K562 (cell line): ENCODE results near the gene PCAT6. TPM values are rescaled to one million over a fixed set of nuclear protein-coding genes. Genes with fewer than 3 reads are reported as not detected.

Experiments used
- ATAC-seq: fragments of 200-7000 bp; cut with Tn5 transposase; 3 replicates; pipeline ENCODE4 v1.9.1; 2020; ENCODE audit warnings: moderate library complexity
- Bru-seq: library from RNA; stranded (reverse); fragments of 400-500 nt; gene quantifications from one replicate; lab custom pipeline; 2021; lab: Mats Ljungman, UMichigan
- BruChase-seq, 2 experiments: library from RNA; stranded (reverse); fragments of 400-500 nt; gene quantifications; one replicate each; lab custom pipeline; 2021; lab: Mats Ljungman, UMichigan
- BruUV-seq: library from RNA; stranded (reverse); fragments of 400-500 nt; replicated peaks from 2 replicates; lab custom pipeline; 2021; lab: Mats Ljungman, UMichigan
- CTCF ChIA-PET: fragments of 300-600 bp; formaldehyde crosslinking; extraction: SDS; loops from one replicate; lab custom pipeline; 2021; ENCODE audit warnings: low intra/inter-chr PET ratio; lab: Yijun Ruan, JAX
- POLR2A ChIA-PET: fragments of 300-600, 350-650 bp; sonication (Branson Sonifier 250); formaldehyde crosslinking; extraction: SDS; loops from one replicate; lab custom pipeline; 2021; ENCODE audit warnings: antibody characterized with exemption, inconsistent platforms; lab: Yijun Ruan, JAX
- DNase-seq, 4 experiments: peaks; one replicate each; pipeline versions ENCODE4 v3.0.0 to v3.0.0-alpha.2; 2011 to 2018; ENCODE audit warnings: low spot score in 3 of 4, mixed read lengths in 3 of 4; ENCODE audit errors: extremely low read depth in 1 of 4
- FAIRE-seq: peaks from 2 replicates; lab custom pipeline; 2011; peaks lifted over from hg19 to GRCh38; lab: Jason Lieb, UNC
- H2AFZ ChIP-seq: 2 replicates; pipeline ENCODE4 v1.6.0; 2011; ENCODE audit warnings: low read depth, low read length, control low read depth, inconsistent platforms
- H3K27ac ChIP-seq: fragments of 200-600 bp; 3 replicates; pipeline ENCODE4 v1.8.0; 2011; ENCODE audit warnings: low read depth, mild to moderate bottlenecking, control low read depth, inconsistent platforms, low read length, moderate library complexity, mixed read lengths; ENCODE audit errors: extremely low read depth
- H3K27me3 ChIP-seq, 2 experiments: fragments of 300-600 bp in 1 of 2; 2 replicates in 1 of 2; 3 replicates in 1 of 2; pipeline versions ENCODE4 v1.6.0 to v1.8.0; 2011; ENCODE audit warnings: inconsistent platforms in 2 of 2, low read length in 2 of 2, mild to moderate bottlenecking in 1 of 2, mixed read lengths in 1 of 2, moderate library complexity in 1 of 2; ENCODE audit not compliant: control insufficient read depth in 2 of 2, insufficient read depth in 2 of 2
- H3K36me3 ChIP-seq: fragments of 300-600 bp; 3 replicates; pipeline ENCODE4 v1.8.0; 2011; ENCODE audit warnings: mild to moderate bottlenecking, low read length, inconsistent platforms; ENCODE audit not compliant: control insufficient read depth, insufficient read depth
- H3K4me1 ChIP-seq, 2 experiments: fragments of 200-600 bp in 1 of 2; replicated peaks in 1 of 2; 2 replicates in 1 of 2; 3 replicates in 1 of 2; pipeline versions ENCODE4 v1.5.1 to v1.8.0; 2011; ENCODE audit warnings: inconsistent platforms in 2 of 2, low read length in 2 of 2, mild to moderate bottlenecking in 1 of 2, mixed read lengths in 1 of 2, moderate library complexity in 1 of 2; ENCODE audit not compliant: control insufficient read depth in 2 of 2, insufficient read depth in 2 of 2
- H3K4me2 ChIP-seq: 2 replicates; pipeline ENCODE4 v1.6.1; 2011; ENCODE audit warnings: low read length, control low read depth, inconsistent platforms, mixed read lengths; ENCODE audit not compliant: insufficient read depth
- H3K4me3 ChIP-seq: fragments of 200-600 bp; sonication (generic), shearing (Covaris generic); 2 replicates; pipeline ENCODE4 v1.5.1; 2016; ENCODE audit warnings: control low read depth, inconsistent platforms
- H3K79me2 ChIP-seq: fragments of 200-600 bp; 3 replicates; pipeline ENCODE4 v1.8.0; 2011; ENCODE audit warnings: low read length, inconsistent platforms; ENCODE audit not compliant: control insufficient read depth, insufficient read depth
- H3K9ac ChIP-seq, 2 experiments: 2 replicates each; pipeline versions ENCODE4 v1.6.0 to v1.6.1; 2011; ENCODE audit warnings: low read depth in 2 of 2, low read length in 2 of 2, control low read depth in 1 of 2, inconsistent platforms in 1 of 2, mild to moderate bottlenecking in 1 of 2, mixed read lengths in 1 of 2; ENCODE audit not compliant: insufficient read depth in 1 of 2
- H3K9me1 ChIP-seq: one replicate; pipeline ENCODE4 v1.6.0; 2011; ENCODE audit warnings: inconsistent platforms, mild to moderate bottlenecking, low read length, moderate library complexity; ENCODE audit not compliant: control insufficient read depth, insufficient read depth
- H3K9me3 ChIP-seq: replicated peaks from 2 replicates; pipeline ENCODE4 v1.5.1; 2011; ENCODE audit warnings: low read depth, low read length, inconsistent platforms; ENCODE audit not compliant: control insufficient read depth, insufficient read depth
- H4K20me1 ChIP-seq: replicated peaks from 2 replicates; pipeline ENCODE4 v1.6.1; 2011; ENCODE audit warnings: low read length, inconsistent platforms, mixed read lengths; ENCODE audit not compliant: control insufficient read depth, insufficient read depth
- ATF3 ChIP-seq, 2 experiments: fragments of 450-650 bp in 1 of 2; sonication (generic) in 1 of 2; formaldehyde crosslinking in 1 of 2; IDR thresholded peaks in 1 of 2; conservative IDR thresholded peaks in 1 of 2; 2 replicates each; pipeline versions ENCODE4 v1.6.1 to v1.8.1; 2016 to 2023; ENCODE audit warnings: mild to moderate bottlenecking in 2 of 2, moderate library complexity in 2 of 2, inconsistent platforms in 1 of 2, missing genetic modification reagents in 1 of 2
- ESRRA ChIP-seq: fragments of 450-650 bp; IDR thresholded peaks from 2 replicates; pipeline ENCODE4 v1.6.1; 2014; ENCODE audit warnings: low read depth, mild to moderate bottlenecking, moderate library complexity, borderline replicate concordance
- EZH2 ChIP-seq: IDR thresholded peaks from 2 replicates; pipeline ENCODE4 v1.6.1; 2012; ENCODE audit warnings: low read depth, mild to moderate bottlenecking, inconsistent platforms, low read length, borderline replicate concordance
- HNRNPL ChIP-seq: fragments of 200-400 bp; formaldehyde crosslinking; IDR thresholded peaks from 2 replicates; pipeline ENCODE4 v1.6.1; 2017; ENCODE audit warnings: low read depth, mild to moderate bottlenecking, low read length
- HNRNPUL1 ChIP-seq: fragments of 200-400 bp; formaldehyde crosslinking; IDR thresholded peaks from 2 replicates; pipeline ENCODE4 v1.6.1; 2017; ENCODE audit warnings: low read length
- HOXB6 ChIP-seq: fragments of 250-450 bp; sonication (Bioruptor Pico); IDR thresholded peaks from 2 replicates; pipeline ENCODE4 v1.5.1; 2022; ENCODE audit warnings: mild to moderate bottlenecking, borderline replicate concordance
- SMARCE1 ChIP-seq: fragments of 450-650 bp; IDR thresholded peaks from 2 replicates; pipeline ENCODE4 v1.7.1; 2016; ENCODE audit warnings: mild to moderate bottlenecking
- SRSF9 ChIP-seq: fragments of 200-400 bp; formaldehyde crosslinking; IDR thresholded peaks from 2 replicates; pipeline ENCODE4 v1.6.1; 2017; ENCODE audit warnings: low read depth, low read length, borderline replicate concordance
- TEAD4 ChIP-seq, 2 experiments: sonication (generic) in 1 of 2; formaldehyde crosslinking in 1 of 2; IDR thresholded peaks; 2 replicates each; pipeline versions ENCODE4 v1.6.1 to v1.8.0; 2012 to 2022; ENCODE audit warnings: borderline replicate concordance in 1 of 2, inconsistent platforms in 1 of 2, low read length in 1 of 2, mild to moderate bottlenecking in 1 of 2, missing genetic modification reagents in 1 of 2
- TOE1 ChIP-seq, 2 experiments: fragments of 450-650 bp in 1 of 2; sonication (generic) in 1 of 2; formaldehyde crosslinking in 1 of 2; IDR thresholded peaks; 2 replicates each; pipeline versions ENCODE4 v1.7.1 to v1.8.0; 2016 to 2022; ENCODE audit warnings: borderline replicate concordance in 2 of 2, mild to moderate bottlenecking in 2 of 2, antibody characterized with exemption in 1 of 2, inconsistent platforms in 1 of 2, low read depth in 1 of 2, missing genetic modification reagents in 1 of 2, moderate library complexity in 1 of 2
- ZNF263 ChIP-seq: sonication (generic); formaldehyde crosslinking; IDR thresholded peaks from 2 replicates; pipeline ENCODE4 v1.8.0; 2022; ENCODE audit warnings: mild to moderate bottlenecking, missing genetic modification reagents, borderline replicate concordance
- ZNF511 ChIP-seq: sonication (generic); formaldehyde crosslinking; IDR thresholded peaks from 2 replicates; pipeline ENCODE4 v1.8.0; 2022; ENCODE audit warnings: mild to moderate bottlenecking, missing genetic modification reagents
- WGBS: fragments of 100-300 bp; shearing (Covaris generic); methylation state at CpG from one replicate; pipeline ENCODE4 v1.1.6; 2016; ENCODE audit warnings: low coverage, mixed read lengths; ENCODE audit not compliant: insufficient coverage; ENCODE audit errors: missing lambda C conversion rate; 5-methylcytosine and 5-hydroxymethylcytosine counted together
- in situ Hi-C: fragments of 300-500 bp; cut with MboI; formaldehyde crosslinking; loops from 4 replicates; pipeline ENCODE4 v1.15.0; 2018; ENCODE audit warnings: inconsistent platforms, mixed read lengths
- intact Hi-C: fragments of 100-400 bp; cut with micrococcal nuclease; formaldehyde crosslinking; loops from 2 replicates; pipeline ENCODE4 v1.14.2; 2022
- long read RNA-seq, 3 experiments: library from polyadenylated mRNA in 2 of 3; library from RNA in 1 of 3; unstranded in 2 of 3; stranded (forward) in 1 of 3; transcript quantifications; one replicate each; pipeline ENCODE4 v2.0.0, GENCODE V29; 2019 to 2022
- polyA minus RNA-seq, 3 experiments: library from RNA; depleted of rRNA, polyadenylated mRNA; stranded (reverse); fragments of >200 nt; gene quantifications; 2 replicates each; pipeline ENCODE4 v1.2.3, GENCODE V29; 2011
- polyA plus RNA-seq, 8 experiments: library from polyadenylated mRNA; depleted of rRNA in 4 of 8; stranded (reverse) in 5 of 8; unstranded in 3 of 8; fragments of >200 nt; fragmentation: Nextera tagmentation in 2 of 8; fragmentation: Illumina TruSeq in 1 of 8; extraction: Ambion mirVana in 2 of 8; extraction: Trizol in 1 of 8; gene quantifications; 2 replicates each; pipeline versions ENCODE4 v1.2.1 to v1.2.3, GENCODE V29; 2011 to 2014; ENCODE audit warnings: inconsistent platforms in 1 of 8, missing spikeins in 1 of 8
- total RNA-seq, 7 experiments: library from RNA; depleted of rRNA in 6 of 7; stranded (reverse); fragments of >200 nt in 6 of 7; fragmentation: Illumina TruSeq in 2 of 7; extraction: Trizol in 2 of 7; gene quantifications; 2 replicates each; pipeline versions ENCODE4 v1.2.1 to v1.2.3, GENCODE V29; 2011 to 2021; ENCODE audit warnings: low replicate concordance in 1 of 7

PCAT6 gene
- total RNA-seq (2011; cell fraction: chromatin; rRNA removed; ENCODE audit: low replicate concordance): 3.1 and 5.2 TPM in 2 replicates
- 1.4 and 6.3 TPM in 2 replicates for total RNA-seq (2011; cell fraction: nucleolus; rRNA removed)
- total RNA-seq (2011; cell fraction: nucleoplasm; rRNA removed): 4.4 and 5.0 TPM in 2 replicates
- total RNA-seq (2014; rRNA removed): 0.45 TPM in 1 of 2 replicates, not detected in the other
- total RNA-seq (2014; rRNA removed; fragmentation: Illumina TruSeq; extraction: Trizol): 0.25 TPM in 1 of 2 replicates, not detected in the other
- 0.36 TPM in 1 of 2 replicates, not detected in the other for total RNA-seq (2015; rRNA removed; fragmentation: Illumina TruSeq; extraction: Trizol)
- 2.4 and 2.5 TPM in 2 replicates for total RNA-seq (2021)
- 1.0 and 2.2 TPM in 2 replicates for polyA plus RNA-seq (2011; rRNA removed)
- polyA plus RNA-seq (2011; cell fraction: cytosol; rRNA removed): 2.6 and 4.9 TPM in 2 replicates
- 9.1 and 9.4 TPM in 2 replicates for polyA plus RNA-seq (2011; cell fraction: nucleus; rRNA removed)
- 2.6 and 2.8 TPM in 2 replicates for polyA plus RNA-seq (2012)
- 0.65 and 2.8 TPM in 2 replicates for polyA plus RNA-seq (2014; fragmentation: Illumina TruSeq; extraction: Trizol)
- polyA plus RNA-seq (2014; fragmentation: Nextera tagmentation; extraction: Ambion mirVana): under 1 TPM; 0.35 to 0.42 TPM
- polyA plus RNA-seq (2014; rRNA removed): 0.13 and 1.0 TPM in 2 replicates
- 0.66 TPM in 1 of 2 replicates, not detected in the other for polyA minus RNA-seq (2011; rRNA and poly(A)+ RNA removed)
- polyA minus RNA-seq (2011; cell fraction: cytosol; rRNA and poly(A)+ RNA removed): not detected in 2 replicates
- polyA minus RNA-seq (2011; cell fraction: nucleus; rRNA and poly(A)+ RNA removed): 1.9 and 3.1 TPM in 2 replicates
- Bru-seq, nascent RNA: percentile 52 among the genes with signal in this experiment
- not detected for BruChase-seq, experiment 1, labeled RNA remaining after a 2-hour chase
- percentile 46 among the genes with signal in this experiment for BruChase-seq, experiment 2, labeled RNA remaining after a 6-hour chase
- long read RNA-seq, experiment 1, partial matches to known transcripts: 0 of 2 reads
- long read RNA-seq, experiment 1, other reads (novel, unspliced or antisense): 2 of 2 reads
- long read RNA-seq, experiment 2, partial matches to known transcripts: 0 of 4 reads
- long read RNA-seq, experiment 2, other reads (novel, unspliced or antisense): 1 of 4 reads
- long read RNA-seq, experiment 3, partial matches to known transcripts: 0 of 1 reads
- long read RNA-seq, experiment 3, other reads (novel, unspliced or antisense): 1 of 1 reads

GRCh38 chr1:202810615-202811295 lies at the start of gene PCAT6:
PCAT6 (plus strand) TSS chr1:202810954.
- ChIA-PET CTCF (no interaction called here), POLR2A (interaction anchor here (0.6 to 2.9 kb wide), 8 partner anchors 8 to 668 kb away, joined by 3 to 7 read pairs (median 4); no protein-coding TSS in a partner anchor)
- intact Hi-C loops (loop anchor here (5.0 kb wide), 1 partner anchor 187 kb away; no protein-coding TSS in a partner anchor), in situ Hi-C loops (no loop called here)
- DNase-seq (peak; percentile 96 to 98 (median 97)), ATAC-seq (peak; percentile 82), FAIRE-seq (peak; percentile 23)
- whole genome bisulfite sequencing: under 1% methylated on average over 48 of the region's 53 CpGs
- Histone ChIP-seq H4K20me1 (no peaks in the 10 kb centered on the region), H3K36me3 (no peaks in the 10 kb centered on the region), H3K4me2 (peak within 1 kb of the TSS; percentile 92), H3K4me1 (peaks cover 27 to 32% of the 10 kb centered on the region in 2 experiments), H3K27me3 (no peaks in the 10 kb centered on the region; a peak in 1 of 5 replicates), H3K9me3 (no peaks in the 10 kb centered on the region), H3K4me3 (peak within 1 kb of the TSS; percentile 54), H3K27ac (peak within 1 kb of the TSS; percentile 54), H2AFZ (peak within 1 kb of the TSS; percentile 92), H3K79me2 (peaks cover 28% of the 10 kb centered on the region), H3K9me1 (no peaks in the 10 kb centered on the region), H3K9ac (peak within 1 kb of the TSS; percentile 62 to 94)
- no TSS peak for BruUV-seq
- TF ChIP-seq EZH2: no peak
- TF ChIP-seq HNRNPL: 0 out of 2 replicates have a peak, but pooled peaks have one; percentile 33
- TF ChIP-seq ESRRA: peak; percentile 82
- no peak for TF ChIP-seq HNRNPUL1
- peak; percentile 33; the same call in 1 of the 2 replicates for TF ChIP-seq SMARCE1
- TF ChIP-seq SRSF9: no peak
- TF ChIP-seq ZNF511: peak; percentile 21
- TF ChIP-seq TEAD4 (IDR thresholded peaks at IDR 0.05; ENCODE audit: low read length): no peak; the same call in none of the 2 replicates
- no peak for TF ChIP-seq TEAD4 (CRISPR knock-in tag; IDR thresholded peaks at IDR 0.05; ENCODE audit: borderline replicate concordance)
- TF ChIP-seq TOE1 (IDR thresholded peaks at IDR 0.05; ENCODE audit: borderline replicate concordance): peak; percentile 72
- no peak for TF ChIP-seq TOE1 (CRISPR knock-in tag; IDR thresholded peaks at IDR 0.05; ENCODE audit: borderline replicate concordance, low read depth)
- TF ChIP-seq ZNF263 (CRISPR knock-in tag): peak; percentile 45; the same call in 1 of the 2 replicates
- peak; percentile 57 for TF ChIP-seq ATF3 (IDR thresholded peaks at IDR 0.05)
- peak; percentile 59; the same call in 1 of the 2 replicates for TF ChIP-seq ATF3 (CRISPR knock-in tag; conservative IDR thresholded peaks at IDR 0.05)
- TF ChIP-seq HOXB6 (CRISPR knock-in tag): no peak
